ENCODE data around the gene PLCB2.

DNA sequence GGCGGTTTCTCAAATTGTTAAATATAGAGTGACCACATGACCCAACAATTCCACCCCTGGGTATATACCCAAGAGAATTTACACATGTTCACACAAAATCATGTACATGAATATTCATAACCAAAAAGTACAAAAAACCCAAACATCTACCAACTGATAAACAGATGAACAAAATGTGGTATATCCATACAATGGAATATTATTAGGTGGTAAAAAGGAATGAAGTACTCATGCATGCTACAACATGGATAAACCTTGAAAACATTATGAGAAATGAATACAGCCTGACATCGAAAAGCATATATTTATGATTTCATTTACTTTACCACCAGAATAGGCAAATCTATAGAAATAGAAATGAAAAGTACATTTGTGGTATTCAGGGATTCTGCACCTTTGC, 7.4 kb downstream of the PLCB2 start:
- TF ChIP-seq, protein P1, sequence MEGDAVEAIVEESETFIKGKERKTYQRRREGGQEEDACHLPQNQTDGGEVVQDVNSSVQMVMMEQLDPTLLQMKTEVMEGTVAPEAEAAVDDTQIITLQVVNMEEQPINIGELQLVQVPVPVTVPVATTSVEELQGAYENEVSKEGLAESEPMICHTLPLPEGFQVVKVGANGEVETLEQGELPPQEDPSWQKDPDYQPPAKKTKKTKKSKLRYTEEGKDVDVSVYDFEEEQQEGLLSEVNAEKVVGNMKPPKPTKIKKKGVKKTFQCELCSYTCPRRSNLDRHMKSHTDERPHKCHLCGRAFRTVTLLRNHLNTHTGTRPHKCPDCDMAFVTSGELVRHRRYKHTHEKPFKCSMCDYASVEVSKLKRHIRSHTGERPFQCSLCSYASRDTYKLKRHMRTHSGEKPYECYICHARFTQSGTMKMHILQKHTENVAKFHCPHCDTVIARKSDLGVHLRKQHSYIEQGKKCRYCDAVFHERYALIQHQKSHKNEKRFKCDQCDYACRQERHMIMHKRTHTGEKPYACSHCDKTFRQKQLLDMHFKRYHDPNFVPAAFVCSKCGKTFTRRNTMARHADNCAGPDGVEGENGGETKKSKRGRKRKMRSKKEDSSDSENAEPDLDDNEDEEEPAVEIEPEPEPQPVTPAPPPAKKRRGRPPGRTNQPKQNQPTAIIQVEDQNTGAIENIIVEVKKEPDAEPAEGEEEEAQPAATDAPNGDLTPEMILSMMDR (optimal IDR thresholded peaks at IDR 0.05 in 1 of 3, IDR thresholded peaks at IDR 0.05 in 1 of 3, conservative IDR thresholded peaks at IDR 0.05 in 1 of 3; ENCODE audit: extremely low read depth in 1 of 3, insufficient read depth in 2 of 3, low read length in 3 of 3), result no peak
- TF ChIP-seq EZH2 (IDR thresholded peaks at IDR 0.05; ENCODE audit: low read length), result no peak

Measured in keratinocyte (primary cell).